ENCODE measurements around the gene CCDC3.

- TF ChIP-seq, protein P1, sequence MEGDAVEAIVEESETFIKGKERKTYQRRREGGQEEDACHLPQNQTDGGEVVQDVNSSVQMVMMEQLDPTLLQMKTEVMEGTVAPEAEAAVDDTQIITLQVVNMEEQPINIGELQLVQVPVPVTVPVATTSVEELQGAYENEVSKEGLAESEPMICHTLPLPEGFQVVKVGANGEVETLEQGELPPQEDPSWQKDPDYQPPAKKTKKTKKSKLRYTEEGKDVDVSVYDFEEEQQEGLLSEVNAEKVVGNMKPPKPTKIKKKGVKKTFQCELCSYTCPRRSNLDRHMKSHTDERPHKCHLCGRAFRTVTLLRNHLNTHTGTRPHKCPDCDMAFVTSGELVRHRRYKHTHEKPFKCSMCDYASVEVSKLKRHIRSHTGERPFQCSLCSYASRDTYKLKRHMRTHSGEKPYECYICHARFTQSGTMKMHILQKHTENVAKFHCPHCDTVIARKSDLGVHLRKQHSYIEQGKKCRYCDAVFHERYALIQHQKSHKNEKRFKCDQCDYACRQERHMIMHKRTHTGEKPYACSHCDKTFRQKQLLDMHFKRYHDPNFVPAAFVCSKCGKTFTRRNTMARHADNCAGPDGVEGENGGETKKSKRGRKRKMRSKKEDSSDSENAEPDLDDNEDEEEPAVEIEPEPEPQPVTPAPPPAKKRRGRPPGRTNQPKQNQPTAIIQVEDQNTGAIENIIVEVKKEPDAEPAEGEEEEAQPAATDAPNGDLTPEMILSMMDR (IDR thresholded peaks at IDR 0.05; ENCODE audit: insufficient read depth, low read length): no peak
- TF ChIP-seq GABPA (IDR thresholded peaks at IDR 0.05; ENCODE audit: low read depth): no peak
- no peak for TF ChIP-seq REST (IDR thresholded peaks at IDR 0.05; ENCODE audit: insufficient replicate concordance, low read depth)
- no peak for TF ChIP-seq SPI1 (IDR thresholded peaks at IDR 0.05; ENCODE audit: borderline replicate concordance, low read depth)
These were observed 47.2 kb upstream of the CCDC3 start for GRCh38 chr10:13048762-13049161.

Measured in HL-60 (cell line).